NCI-H2227 (cell line): ENCODE data around the gene TMEM125.

Experiments used
- DNase-seq: peaks from one replicate; lab custom pipeline; 2025; ENCODE audit not compliant: unreplicated experiment; lab: John Stamatoyannopoulos, UW

Gene TMEM125

DNA sequence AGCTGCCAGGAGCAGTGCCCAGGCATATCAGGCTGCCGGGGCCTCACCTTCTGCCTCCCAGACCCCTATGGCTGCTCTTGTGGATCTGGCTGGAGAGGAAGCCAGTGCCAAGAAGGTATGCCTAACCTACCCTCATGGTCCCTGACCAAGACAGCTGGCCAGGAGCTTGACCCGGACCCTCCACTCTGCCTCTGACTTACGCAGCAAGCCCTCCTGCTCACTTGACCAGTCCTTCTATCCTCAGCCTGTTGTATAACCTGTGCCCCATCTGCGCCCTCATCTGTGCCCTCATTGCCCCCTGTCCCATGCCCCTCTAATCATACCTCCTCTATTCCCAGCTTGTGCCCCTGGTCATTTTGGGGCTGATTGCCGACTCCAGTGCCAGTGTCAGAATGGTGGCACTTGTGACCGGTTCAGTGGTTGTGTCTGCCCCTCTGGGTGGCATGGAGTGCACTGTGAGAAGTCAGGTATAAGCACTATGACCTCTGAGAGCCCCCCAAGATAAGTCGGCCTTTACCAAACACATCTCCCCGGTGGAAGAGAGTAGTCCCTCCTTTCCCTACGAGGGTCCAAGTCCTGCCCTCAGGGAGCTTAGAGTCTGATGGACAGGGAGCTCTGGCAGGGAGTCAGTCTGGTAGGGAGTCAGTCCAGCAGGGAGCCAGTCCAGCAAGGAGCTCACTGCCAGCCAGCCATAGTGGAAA lies 37.8 kb downstream of the TMEM125 start:
- no peak for DNase-seq

- DNase-seq: no peak
These were observed 39.0 kb downstream of the TMEM125 start for GRCh38 chr1:43308635-43309404.

GRCh38 chr1:43309405-43310025 lies 39.7 kb downstream of the TMEM125 start:
- DNase-seq: no peak

GRCh38 chr1:43311521-43311920 lies 41.7 kb downstream of the TMEM125 start:
- DNase-seq: no peak

GRCh38 chr1:43312212-43312623 lies 42.4 kb downstream of the TMEM125 start:
- no peak for DNase-seq

GRCh38 chr1:43312663-43313515 lies 43.1 kb downstream of the TMEM125 start:
- DNase-seq: no peak

DNA sequence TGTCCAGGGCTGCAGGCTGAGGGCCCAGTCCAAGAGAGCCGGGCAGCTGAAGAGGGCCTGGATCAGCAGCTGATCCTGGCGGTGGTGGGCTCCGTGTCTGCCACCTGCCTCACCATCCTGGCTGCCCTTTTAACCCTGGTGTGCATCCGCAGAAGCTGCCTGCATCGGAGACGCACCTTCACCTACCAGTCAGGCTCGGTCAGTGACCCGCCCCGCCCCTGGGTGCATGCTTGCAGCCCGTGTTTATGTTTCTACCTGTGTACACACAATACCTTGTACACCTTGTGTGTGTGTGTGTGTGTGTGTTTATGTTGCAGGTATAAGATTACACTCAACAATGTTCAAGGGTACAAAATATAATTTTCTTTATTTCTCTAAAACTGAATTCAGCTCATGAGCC lies 44.0 kb downstream of the TMEM125 start:
- DNase-seq: no peak

GRCh38 chr1:43314233-43314632 lies 44.5 kb downstream of the TMEM125 start:
- DNase-seq: no peak

- DNase-seq: no peak
These were observed 45.7 kb downstream of the TMEM125 start for GRCh38 chr1:43315481-43315880.

DNA sequence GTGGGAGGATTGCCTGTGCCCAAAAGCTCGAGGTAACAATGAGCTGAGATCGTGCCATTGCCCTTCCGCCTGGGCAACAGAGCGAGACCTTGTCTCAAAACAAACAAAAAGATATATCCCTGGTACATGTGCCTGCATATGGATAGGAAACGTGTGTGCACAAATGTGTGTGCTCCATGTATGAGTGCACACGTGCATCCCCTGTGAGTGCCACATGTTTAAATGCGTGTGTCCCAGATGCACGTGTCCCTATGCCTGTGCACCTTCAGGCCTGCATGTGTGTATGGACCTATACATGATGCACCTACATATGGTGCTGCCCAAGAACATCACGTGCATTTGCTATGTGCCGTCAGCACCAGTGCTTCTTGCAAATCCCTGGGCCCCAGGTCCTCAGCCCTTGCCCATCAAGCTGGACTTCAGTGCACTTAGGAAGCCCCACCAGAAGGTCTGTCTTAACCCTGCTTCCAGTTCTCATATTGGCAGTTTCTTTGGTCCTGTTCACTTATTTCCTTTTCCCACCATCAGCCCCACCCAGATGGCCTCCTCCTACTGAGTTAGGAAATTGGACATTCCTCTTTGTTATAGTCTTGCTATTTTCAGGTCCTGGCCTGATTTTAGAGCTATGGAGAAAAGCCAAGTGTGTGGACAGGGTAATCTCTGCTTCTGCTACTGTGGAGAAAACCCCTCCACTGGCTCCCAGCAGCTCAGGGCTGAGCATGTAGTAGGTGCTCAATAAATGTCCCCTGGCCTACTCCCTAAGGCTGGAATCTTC lies 46.4 kb downstream of the TMEM125 start:
- no peak for DNase-seq

GRCh38 chr1:43316738-43317520 lies 47.1 kb downstream of the TMEM125 start:
- no peak for DNase-seq

GRCh38 chr1:43317817-43318471 lies 48.2 kb downstream of the TMEM125 start:
- DNase-seq: no peak

- no peak for DNase-seq
These were observed 49.0 kb downstream of the TMEM125 start for GRCh38 chr1:43318831-43319230.

DNA sequence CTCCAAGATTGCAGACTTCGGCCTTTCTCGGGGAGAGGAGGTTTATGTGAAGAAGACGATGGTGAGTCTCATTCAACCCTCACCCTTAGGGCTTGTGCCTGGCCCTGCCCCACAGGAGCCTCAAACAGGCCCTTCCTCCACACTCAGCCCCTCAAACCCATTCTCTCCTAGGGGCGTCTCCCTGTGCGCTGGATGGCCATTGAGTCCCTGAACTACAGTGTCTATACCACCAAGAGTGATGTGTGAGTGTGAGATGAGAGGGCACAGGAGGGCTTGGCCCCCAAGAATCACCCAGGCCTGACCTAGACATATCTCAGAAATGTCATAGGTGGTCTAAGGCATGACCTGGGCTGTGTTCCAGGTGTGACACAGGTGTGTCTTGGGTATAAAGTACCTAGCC lies 49.5 kb downstream of the TMEM125 start:
- no peak for DNase-seq

DNA sequence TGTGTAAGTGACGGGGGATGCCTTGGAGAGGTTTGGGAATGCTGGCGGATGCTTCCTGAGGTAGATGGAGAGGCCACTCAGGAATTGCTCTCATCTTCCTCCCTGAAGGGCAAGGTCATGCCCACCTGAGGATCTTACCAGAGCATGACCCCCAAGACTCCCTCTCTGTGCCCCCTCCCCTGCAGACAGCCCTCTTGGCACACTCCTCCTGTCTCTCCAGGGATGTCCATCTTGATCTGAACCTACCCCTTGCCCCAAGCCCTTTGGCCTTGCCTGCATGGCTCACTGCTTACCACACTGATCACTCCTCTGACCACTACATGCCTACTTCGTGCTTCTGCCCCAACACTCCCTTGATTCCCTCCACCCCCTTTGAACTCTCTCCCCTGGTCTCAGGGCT lies 50.0 kb downstream of the TMEM125 start:
- no peak for DNase-seq

DNA sequence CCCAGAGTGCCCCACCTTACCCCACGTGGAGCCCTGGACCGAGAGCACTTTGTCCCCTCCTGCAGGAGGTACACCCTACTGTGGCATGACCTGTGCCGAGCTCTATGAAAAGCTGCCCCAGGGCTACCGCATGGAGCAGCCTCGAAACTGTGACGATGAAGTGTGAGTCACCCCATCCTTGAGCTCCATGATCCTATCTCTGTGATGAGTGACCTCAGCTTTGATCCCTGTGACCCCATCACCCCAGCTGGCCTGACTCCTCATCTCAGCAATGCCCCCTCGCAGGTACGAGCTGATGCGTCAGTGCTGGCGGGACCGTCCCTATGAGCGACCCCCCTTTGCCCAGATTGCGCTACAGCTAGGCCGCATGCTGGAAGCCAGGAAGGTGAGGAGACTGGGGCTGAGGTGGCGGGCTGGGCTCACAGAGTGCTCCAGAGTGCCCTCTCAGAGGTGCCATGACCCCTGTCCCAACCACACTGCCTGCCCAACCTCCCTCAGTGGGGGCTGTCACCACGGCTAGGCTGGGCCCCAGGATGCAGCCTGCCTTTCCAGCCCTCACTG lies 51.6 kb downstream of the TMEM125 start:
- no peak for DNase-seq

GRCh38 chr1:43322506-43322905 lies 52.7 kb downstream of the TMEM125 start:
- no peak for DNase-seq
